ENCODE results near the gene ID3.

ID3 gene

DNA sequence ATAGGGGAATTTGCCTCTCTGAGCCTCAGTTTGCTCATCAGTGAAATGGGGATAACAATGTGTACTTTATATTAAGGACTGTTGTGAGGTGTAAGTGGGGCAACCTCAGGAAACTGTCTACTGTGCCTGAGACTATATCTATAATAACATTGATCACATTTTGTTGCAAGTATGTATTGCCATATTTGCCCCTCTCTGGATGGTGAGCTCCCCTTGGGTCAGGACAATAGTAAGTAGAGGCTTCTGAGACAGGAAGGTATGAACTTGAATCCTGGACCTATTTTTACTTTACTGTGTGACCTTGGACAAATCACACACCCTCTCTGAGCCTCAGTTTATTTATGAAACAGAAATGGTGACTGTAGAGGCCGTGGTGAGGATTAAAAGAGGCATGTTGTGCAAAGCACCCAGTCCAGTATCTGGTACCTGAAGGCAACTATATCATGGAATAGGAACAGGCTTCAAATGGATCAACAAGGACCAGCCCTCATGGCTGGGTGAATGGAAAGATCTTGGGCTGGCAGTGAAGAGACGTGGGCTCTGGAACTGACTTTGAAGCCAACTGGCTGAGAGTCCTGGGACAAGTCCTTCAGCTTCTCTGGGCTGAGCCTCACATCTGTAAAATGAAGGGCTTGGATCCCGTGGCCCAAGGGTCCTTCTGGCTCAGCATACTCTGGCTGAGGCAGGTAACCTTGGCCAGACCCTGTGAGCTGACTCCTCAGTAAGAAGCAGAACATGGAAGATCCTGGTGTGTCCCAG, 35.0 kb upstream of the ID3 start:
- Histone ChIP-seq H3K27me3 (no peaks in the 10 kb centered on the region), H3K4me1 (peaks cover 32% of the 10 kb centered on the region), H3K9me3 (no peaks in the 10 kb centered on the region), H3K4me3 (ENCODE audit: low read depth, low read length) (no peak overlapping the region), H3K36me3 (no peaks in the 10 kb centered on the region)
- TF ChIP-seq, protein P1, sequence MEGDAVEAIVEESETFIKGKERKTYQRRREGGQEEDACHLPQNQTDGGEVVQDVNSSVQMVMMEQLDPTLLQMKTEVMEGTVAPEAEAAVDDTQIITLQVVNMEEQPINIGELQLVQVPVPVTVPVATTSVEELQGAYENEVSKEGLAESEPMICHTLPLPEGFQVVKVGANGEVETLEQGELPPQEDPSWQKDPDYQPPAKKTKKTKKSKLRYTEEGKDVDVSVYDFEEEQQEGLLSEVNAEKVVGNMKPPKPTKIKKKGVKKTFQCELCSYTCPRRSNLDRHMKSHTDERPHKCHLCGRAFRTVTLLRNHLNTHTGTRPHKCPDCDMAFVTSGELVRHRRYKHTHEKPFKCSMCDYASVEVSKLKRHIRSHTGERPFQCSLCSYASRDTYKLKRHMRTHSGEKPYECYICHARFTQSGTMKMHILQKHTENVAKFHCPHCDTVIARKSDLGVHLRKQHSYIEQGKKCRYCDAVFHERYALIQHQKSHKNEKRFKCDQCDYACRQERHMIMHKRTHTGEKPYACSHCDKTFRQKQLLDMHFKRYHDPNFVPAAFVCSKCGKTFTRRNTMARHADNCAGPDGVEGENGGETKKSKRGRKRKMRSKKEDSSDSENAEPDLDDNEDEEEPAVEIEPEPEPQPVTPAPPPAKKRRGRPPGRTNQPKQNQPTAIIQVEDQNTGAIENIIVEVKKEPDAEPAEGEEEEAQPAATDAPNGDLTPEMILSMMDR (IDR thresholded peaks at IDR 0.05; ENCODE audit: low read depth, low read length) = no peak
- no peak for DNase-seq

DNA sequence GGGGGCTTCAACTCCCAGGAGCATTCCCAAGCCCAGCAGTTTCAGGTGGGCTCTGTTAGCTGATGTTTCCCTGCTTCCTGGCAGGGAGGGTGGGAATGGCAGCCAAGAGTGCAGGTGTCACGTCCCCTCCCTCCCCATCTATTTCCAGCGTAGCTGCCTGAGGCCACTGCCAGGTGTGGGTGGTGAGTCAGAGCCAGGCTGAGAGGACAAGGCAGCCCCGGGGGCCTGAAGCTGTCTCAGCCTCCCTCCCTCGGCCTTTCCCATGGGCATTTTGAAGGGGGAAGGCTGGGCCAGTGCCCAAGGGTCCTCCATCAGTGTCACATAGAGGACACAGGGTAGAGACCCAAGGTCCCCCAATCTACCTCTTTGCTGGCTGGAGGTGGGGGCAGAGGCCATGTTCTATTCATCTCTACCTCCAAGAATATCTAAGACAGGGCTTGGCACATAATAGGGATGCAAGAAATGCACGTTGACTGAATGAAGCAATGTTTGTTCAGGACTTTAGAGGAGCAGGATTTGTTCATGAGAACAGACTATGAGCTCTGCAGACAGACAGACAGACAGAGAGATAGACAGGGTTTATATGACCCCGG, 34.4 kb upstream of the ID3 start:
- peak; percentile 52 for DNase-seq
- TF ChIP-seq, protein P1 (IDR thresholded peaks at IDR 0.05; ENCODE audit: low read depth, low read length) = no peak
- no peaks in the 10 kb centered on the region for H3K36me3 ChIP-seq
- peaks cover 25% of the 10 kb centered on the region for H3K4me1 ChIP-seq
- no peaks in the 10 kb centered on the region for H3K27me3 ChIP-seq
- no peaks in the 10 kb centered on the region for H3K9me3 ChIP-seq
- no peak overlapping the region for H3K4me3 ChIP-seq (ENCODE audit: low read depth, low read length)

DNA sequence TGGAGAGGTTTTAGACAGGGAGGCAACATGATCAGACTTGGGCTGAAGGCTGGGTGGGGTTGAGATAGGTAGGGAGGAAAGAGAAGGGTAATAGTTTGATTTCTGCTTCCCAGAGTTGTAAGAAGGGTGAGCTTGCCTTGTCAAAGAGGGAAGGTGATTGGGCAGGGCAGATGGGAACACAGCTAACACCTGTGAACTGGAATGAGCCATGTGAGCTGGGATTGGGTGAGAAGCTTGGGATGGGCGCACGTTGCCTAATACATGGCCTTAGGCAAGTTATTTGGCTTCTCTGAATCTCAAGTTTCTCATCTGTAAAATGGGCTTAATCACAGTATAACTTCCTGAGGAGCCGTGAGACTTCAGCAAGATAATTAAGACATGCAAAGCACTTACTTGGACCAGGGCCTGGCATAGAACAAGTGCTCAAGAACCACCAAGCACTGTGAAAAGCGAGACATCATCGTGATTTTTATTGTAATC, 33.8 kb upstream of the ID3 start:
- TF ChIP-seq, protein P1 (IDR thresholded peaks at IDR 0.05; ENCODE audit: low read depth, low read length) = no peak
- H3K27me3 ChIP-seq = no peaks in the 10 kb centered on the region
- H3K36me3 ChIP-seq = no peaks in the 10 kb centered on the region
- DNase-seq = no peak
- H3K4me1 ChIP-seq = peaks cover 24% of the 10 kb centered on the region
- H3K9me3 ChIP-seq = no peaks in the 10 kb centered on the region
- H3K4me3 ChIP-seq (ENCODE audit: low read depth, low read length) = no peak overlapping the region

DNA sequence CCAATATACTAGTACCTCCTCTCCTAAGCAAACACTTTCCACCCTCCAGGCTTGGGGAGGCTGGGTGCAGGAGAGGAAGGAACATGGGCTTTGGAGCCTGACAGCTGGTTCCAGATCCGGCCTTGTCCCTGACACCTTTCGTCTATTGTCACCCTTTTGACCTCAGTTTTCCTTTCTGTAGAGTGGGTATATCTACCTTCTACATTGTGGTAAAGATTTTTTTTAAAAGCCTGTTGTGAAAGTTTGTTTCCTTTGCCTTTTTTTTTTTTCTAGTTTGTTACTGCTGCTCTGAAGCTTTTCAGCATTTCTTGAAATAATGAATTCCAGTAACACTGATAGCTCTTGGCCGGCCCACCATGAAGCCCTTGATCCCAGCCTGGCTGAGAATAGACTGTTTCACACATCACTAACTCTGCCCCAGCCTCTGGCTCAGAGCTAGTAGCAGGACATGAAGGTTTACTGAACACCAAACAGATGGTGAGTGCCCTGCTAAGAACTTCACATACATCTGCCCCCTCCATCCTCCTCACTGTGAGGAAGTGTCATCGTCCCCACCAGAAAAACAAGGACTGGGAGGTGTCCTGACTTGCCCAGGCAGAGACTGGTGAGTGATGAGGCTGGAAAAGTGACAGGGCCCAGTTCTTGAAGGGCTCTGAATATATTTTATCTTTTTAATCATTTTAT, 33.0 kb upstream of the ID3 start:
- H3K4me3 ChIP-seq (ENCODE audit: low read depth, low read length) = no peak overlapping the region
- DNase-seq = no peak
- H3K27me3 ChIP-seq = no peaks in the 10 kb centered on the region
- H3K4me1 ChIP-seq = peaks cover 19% of the 10 kb centered on the region
- TF ChIP-seq, protein P1 (IDR thresholded peaks at IDR 0.05; ENCODE audit: low read depth, low read length) = no peak
- no peaks in the 10 kb centered on the region for H3K36me3 ChIP-seq
- H3K9me3 ChIP-seq = no peaks in the 10 kb centered on the region

DNA sequence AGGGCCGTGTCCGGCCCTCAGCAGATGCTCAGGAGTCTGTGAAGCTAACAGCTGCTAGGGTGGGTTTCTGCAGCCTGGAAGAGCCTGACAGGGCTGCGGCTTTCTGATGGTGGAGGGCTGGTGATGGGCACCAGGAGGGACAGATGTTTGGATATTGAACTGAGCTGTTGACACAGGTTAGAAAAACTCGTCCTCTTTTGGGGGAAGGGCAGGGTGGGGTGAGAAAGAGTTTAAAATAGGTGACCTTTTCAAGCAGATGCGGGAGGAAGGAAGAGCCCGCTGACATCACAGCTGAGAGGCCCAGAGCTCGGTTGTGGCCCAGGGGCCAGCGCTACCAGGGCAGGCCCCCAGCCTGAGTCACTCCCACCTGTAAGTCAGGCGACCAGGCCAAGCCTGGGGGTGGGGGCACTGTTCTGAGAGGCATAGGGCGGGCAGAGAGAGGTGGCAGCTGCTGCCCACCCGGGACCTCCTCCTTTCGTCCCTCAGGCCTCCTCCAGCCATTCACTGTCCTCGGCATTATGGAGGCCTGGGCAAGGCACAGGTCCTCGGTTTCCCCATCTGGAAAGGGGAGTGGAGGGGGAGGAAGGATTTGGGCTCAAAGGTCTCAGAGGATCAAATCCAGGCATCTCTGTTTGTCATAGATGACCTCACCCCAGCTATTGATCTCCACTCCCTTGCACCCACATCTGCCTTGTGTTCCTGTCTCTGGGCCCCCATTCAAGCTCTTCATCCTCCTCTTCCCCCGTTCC, 32.3 kb upstream of the ID3 start:
- TF ChIP-seq, protein P1 (IDR thresholded peaks at IDR 0.05; ENCODE audit: low read depth, low read length) = no peak
- Histone ChIP-seq H3K27me3 (no peaks in the 10 kb centered on the region), H3K9me3 (no peaks in the 10 kb centered on the region), H3K4me3 (ENCODE audit: low read depth, low read length) (no peak overlapping the region), H3K4me1 (peaks cover 16% of the 10 kb centered on the region), H3K36me3 (no peaks in the 10 kb centered on the region)
- DNase-seq = no peak
